GM12874 (cell line): ENCODE data around the gene GPS2.

Experiments used
- CTCF ChIP-seq: IDR thresholded peaks from 2 replicates; pipeline ENCODE4 v1.5.1; 2011; ENCODE audit warnings: low read depth, mild to moderate bottlenecking, control low read depth, low read length, moderate library complexity; ENCODE audit not compliant: insufficient read depth

The GPS2 gene

GRCh38 chr17:7292729-7293128 lies 22.4 kb downstream of the GPS2 start:
- TF ChIP-seq CTCF = no peak

DNA sequence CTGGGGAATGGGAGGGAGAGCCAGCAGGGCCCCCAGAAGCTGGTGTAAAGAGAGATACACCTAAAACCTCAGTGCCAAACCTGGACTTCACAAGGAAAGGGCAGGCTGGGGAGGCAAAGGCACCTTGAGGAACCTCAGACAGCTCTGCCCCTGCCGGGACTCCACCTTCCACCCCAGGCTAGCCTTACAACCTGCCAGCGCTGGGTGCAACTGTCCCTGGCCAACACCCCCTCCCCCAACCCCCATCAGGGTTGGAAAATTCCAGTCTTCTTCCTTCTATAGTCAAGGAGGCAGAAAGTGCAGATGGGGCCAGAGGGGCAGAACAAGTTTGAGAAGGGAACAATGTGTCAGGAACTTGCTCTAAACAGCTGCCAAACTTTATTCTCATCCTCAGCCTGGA lies 23.0 kb downstream of the GPS2 start:
- no peak for TF ChIP-seq CTCF

DNA sequence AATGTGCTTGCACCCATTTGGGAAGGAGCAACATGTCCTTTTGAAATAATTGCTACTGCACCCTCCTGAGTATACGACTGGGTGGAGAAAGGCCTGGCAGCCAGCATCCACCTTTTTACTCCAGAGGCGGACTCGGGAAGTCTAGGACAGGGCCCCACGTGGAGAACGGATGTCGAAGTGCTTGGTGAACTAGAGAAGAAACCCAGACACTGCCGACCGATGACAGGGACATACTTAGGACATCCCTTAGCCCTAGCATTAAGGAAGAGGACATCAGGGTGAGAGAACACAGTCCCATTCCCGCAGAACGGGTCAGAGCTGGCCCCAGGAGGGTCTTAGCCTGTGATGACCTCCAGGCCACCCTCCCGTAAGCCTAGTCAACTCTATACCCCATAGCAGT lies 24.5 kb downstream of the GPS2 start:
- TF ChIP-seq CTCF = no peak

GRCh38 chr17:7290166-7290565 lies 25.0 kb downstream of the GPS2 start:
- no peak for TF ChIP-seq CTCF

DNA sequence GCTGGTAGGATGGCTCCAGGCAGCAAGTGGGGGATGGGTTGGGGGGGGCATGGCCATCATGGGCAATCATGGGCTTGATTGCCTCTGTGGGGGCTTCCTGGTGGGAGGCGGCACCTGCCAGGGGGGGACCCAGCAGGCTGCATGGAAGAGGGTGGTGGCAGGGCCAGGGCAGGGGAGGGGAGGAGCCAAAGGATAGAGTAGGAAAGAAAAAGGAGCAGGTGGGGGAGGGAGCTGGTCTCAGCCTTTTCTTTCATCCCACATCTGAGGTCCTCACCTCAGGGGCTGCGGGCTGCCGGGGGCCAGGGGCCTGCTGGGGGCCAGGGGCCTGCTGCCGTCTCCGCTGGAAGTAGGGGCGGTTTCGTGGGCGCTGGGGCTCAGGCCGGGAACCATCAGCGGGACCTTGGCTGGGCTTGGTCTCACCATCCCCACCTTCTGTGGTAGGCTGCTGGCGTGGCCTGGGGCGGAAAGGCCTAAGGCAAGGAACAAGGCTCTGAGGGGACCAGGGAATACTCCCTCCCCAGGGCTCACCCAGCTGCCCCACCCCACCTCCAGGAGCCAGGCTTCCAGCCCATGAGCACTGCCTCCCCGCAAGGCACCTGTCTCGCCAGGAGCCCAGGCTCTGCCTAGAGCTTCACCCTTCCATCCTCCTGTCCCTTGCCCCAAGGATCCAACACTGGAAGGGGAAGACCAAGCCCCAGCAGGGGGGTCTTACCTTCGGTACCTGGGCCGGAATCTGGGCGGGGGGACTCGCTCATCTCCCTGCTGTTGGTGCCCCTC lies 25.7 kb downstream of the GPS2 start:
- TF ChIP-seq CTCF = no peak

DNA sequence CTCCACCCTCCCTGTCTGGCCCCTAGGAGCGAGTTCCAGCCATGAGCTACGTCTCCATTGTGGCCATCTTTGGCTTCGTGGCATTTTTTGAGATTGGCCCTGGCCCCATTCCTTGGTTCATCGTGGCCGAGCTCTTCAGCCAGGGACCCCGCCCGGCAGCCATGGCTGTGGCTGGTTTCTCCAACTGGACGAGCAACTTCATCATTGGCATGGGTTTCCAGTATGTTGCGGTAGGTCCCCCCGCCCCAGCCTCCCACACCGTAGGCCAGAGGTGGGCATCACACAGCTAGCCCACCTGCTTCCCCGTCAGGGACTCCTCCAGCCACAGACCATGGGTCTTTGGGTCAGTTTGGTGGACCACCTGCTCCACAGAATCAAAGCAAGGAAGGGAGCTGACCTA lies 29.5 kb downstream of the GPS2 start:
- TF ChIP-seq CTCF = no peak

- no peak for TF ChIP-seq CTCF
Measured at GRCh38 chr17:7284911-7285310, 30.2 kb downstream of the GPS2 start.
